H9 (cell line): ENCODE data around the gene SORCS2. TPM values are rescaled to one million over a fixed set of nuclear protein-coding genes. Genes with fewer than 3 reads are reported as not detected.

Source experiments
- DNase-seq: peaks from one replicate; pipeline ENCODE4 v3.0.0-alpha.2; 2017
- H2AFZ ChIP-seq: one replicate; pipeline ENCODE4 v1.6.1; 2013; ENCODE audit warnings: mild to moderate bottlenecking, low read length, control low read depth, moderate library complexity
- H2AK5ac ChIP-seq: 2 replicates; pipeline ENCODE4 v1.6.1; 2013; ENCODE audit warnings: low read length, control low read depth, mixed read lengths; ENCODE audit not compliant: insufficient read length
- H2BK120ac ChIP-seq: one replicate; pipeline ENCODE4 v1.6.1; 2013; ENCODE audit warnings: low read depth, mild to moderate bottlenecking, low read length, control low read depth, inconsistent platforms; ENCODE audit not compliant: poor library complexity, severe bottlenecking
- H2BK12ac ChIP-seq: 2 replicates; pipeline ENCODE4 v1.6.1; 2013; ENCODE audit warnings: low read length, control low read depth, mixed read lengths, low read depth; ENCODE audit not compliant: insufficient read length
- H2BK15ac ChIP-seq: 2 replicates; pipeline ENCODE4 v1.6.1; 2013; ENCODE audit warnings: low read depth, low read length, control low read depth
- H2BK20ac ChIP-seq: one replicate; pipeline ENCODE4 v1.6.1; 2013; ENCODE audit warnings: low read depth, mild to moderate bottlenecking, low read length, control low read depth, inconsistent platforms; ENCODE audit not compliant: poor library complexity, severe bottlenecking
- H2BK5ac ChIP-seq: 2 replicates; pipeline ENCODE4 v1.6.1; 2013; ENCODE audit warnings: low read length, control low read depth, mixed read lengths; ENCODE audit not compliant: insufficient read length
- H3K14ac ChIP-seq: 2 replicates; pipeline ENCODE4 v1.6.1; 2013; ENCODE audit warnings: low read length, control low read depth; ENCODE audit not compliant: insufficient read depth
- H3K18ac ChIP-seq: 2 replicates; pipeline ENCODE4 v1.6.1; 2013; ENCODE audit warnings: low read depth, mild to moderate bottlenecking, mixed read lengths, low read length, control low read depth; ENCODE audit not compliant: insufficient read length
- H3K23ac ChIP-seq: 2 replicates; pipeline ENCODE4 v1.6.1; 2013; ENCODE audit warnings: low read length, control low read depth, mixed read lengths, low read depth; ENCODE audit not compliant: insufficient read length
- H3K23me2 ChIP-seq: 2 replicates; pipeline ENCODE4 v1.6.1; 2013; ENCODE audit warnings: low read depth, mild to moderate bottlenecking, mixed read lengths, low read length, control low read depth; ENCODE audit not compliant: insufficient read length, poor library complexity, severe bottlenecking
- H3K27ac ChIP-seq: 2 replicates; pipeline ENCODE4 v1.5.1; 2013; ENCODE audit warnings: low read length, control low read depth, mixed read lengths, low read depth; ENCODE audit not compliant: insufficient read length
- H3K27me3 ChIP-seq: 2 replicates; pipeline ENCODE4 v1.6.1; 2013; ENCODE audit warnings: low read length, control low read depth, inconsistent platforms; ENCODE audit not compliant: insufficient read depth
- H3K4ac ChIP-seq: 2 replicates; pipeline ENCODE4 v1.6.1; 2013; ENCODE audit warnings: low read depth, mild to moderate bottlenecking, control low read depth, inconsistent platforms, low read length, moderate library complexity
- H3K4me1 ChIP-seq: 2 replicates; pipeline ENCODE4 v1.6.1; 2013; ENCODE audit warnings: low read length, control low read depth, inconsistent platforms; ENCODE audit not compliant: insufficient read depth
- H3K4me2 ChIP-seq: 2 replicates; pipeline ENCODE4 v1.6.1; 2013; ENCODE audit warnings: low read length, control low read depth, mixed read lengths; ENCODE audit not compliant: insufficient read length, insufficient read depth
- H3K56ac ChIP-seq: 2 replicates; pipeline ENCODE4 v1.6.1; 2013; ENCODE audit warnings: low read depth, mild to moderate bottlenecking, mixed read lengths, low read length, control low read depth; ENCODE audit not compliant: insufficient read length
- H3K79me1 ChIP-seq: 2 replicates; pipeline ENCODE4 v1.6.1; 2013; ENCODE audit warnings: low read depth, mild to moderate bottlenecking, moderate library complexity, low read length, control low read depth, inconsistent platforms; ENCODE audit not compliant: insufficient read depth, poor library complexity, severe bottlenecking
- H3K79me2 ChIP-seq: 2 replicates; pipeline ENCODE4 v1.6.1; 2013; ENCODE audit warnings: low read length, control low read depth, inconsistent platforms; ENCODE audit not compliant: insufficient read depth
- H3K9ac ChIP-seq: 2 replicates; pipeline ENCODE4 v1.6.1; 2013; ENCODE audit warnings: low read length, control low read depth, mixed read lengths; ENCODE audit not compliant: insufficient read length; ENCODE audit errors: extremely low read depth
- H3K9me3 ChIP-seq: one replicate; pipeline ENCODE4 v1.6.1; 2013; ENCODE audit warnings: low read depth, low read length, inconsistent platforms; ENCODE audit not compliant: control insufficient read depth
- H3T11ph ChIP-seq: one replicate; pipeline ENCODE4 v1.6.1; 2013; ENCODE audit warnings: mild to moderate bottlenecking, low read length, control low read depth, inconsistent platforms
- H4K20me1 ChIP-seq: one replicate; pipeline ENCODE4 v1.6.1; 2013; ENCODE audit not compliant: control insufficient read depth, insufficient read length, insufficient read depth
- H4K5ac ChIP-seq: 2 replicates; pipeline ENCODE4 v1.6.1; 2013; ENCODE audit warnings: low read depth, mild to moderate bottlenecking, mixed read lengths, low read length, control low read depth; ENCODE audit not compliant: insufficient read length
- H4K8ac ChIP-seq: replicated peaks from 2 replicates; pipeline ENCODE4 v1.6.1; 2013; ENCODE audit warnings: low read length, control low read depth, mixed read lengths, low read depth; ENCODE audit not compliant: insufficient read length
- H4K91ac ChIP-seq: 2 replicates; pipeline ENCODE4 v1.6.1; 2013; ENCODE audit warnings: low read depth, mild to moderate bottlenecking, moderate library complexity, mixed read lengths, low read length, control low read depth; ENCODE audit not compliant: insufficient read length
- H3K27ac Mint-ChIP-seq, 3 experiments: 2 replicates in 2 of 3; 3 replicates in 1 of 3; pipeline ENCODE4 v1.8.0; 2020 to 2021; ENCODE audit warnings: mixed read lengths in 3 of 3, mild to moderate bottlenecking in 1 of 3, moderate library complexity in 1 of 3
- H3K27me3 Mint-ChIP-seq: 2 replicates; pipeline ENCODE4 v1.8.0; 2021; ENCODE audit warnings: low read depth, mild to moderate bottlenecking, moderate library complexity, mixed read lengths
- H3K36me3 Mint-ChIP-seq, 3 experiments: 2 replicates in 2 of 3; 3 replicates in 1 of 3; pipeline ENCODE4 v1.8.0; 2020 to 2021; ENCODE audit warnings: low read depth in 3 of 3, mixed read lengths in 3 of 3; ENCODE audit not compliant: insufficient read depth in 1 of 3
- H3K4me1 Mint-ChIP-seq, 2 experiments: 2 replicates each; pipeline ENCODE4 v1.8.0; 2020; ENCODE audit warnings: mixed read lengths in 2 of 2
- H3K4me3 Mint-ChIP-seq, 2 experiments: 2 replicates in 1 of 2; 3 replicates in 1 of 2; pipeline ENCODE4 v1.8.0; 2020 to 2021; ENCODE audit warnings: mild to moderate bottlenecking in 2 of 2, mixed read lengths in 2 of 2, moderate library complexity in 1 of 2
- H3K9me3 Mint-ChIP-seq, 2 experiments: 2 replicates in 1 of 2; 3 replicates in 1 of 2; pipeline ENCODE4 v1.8.0; 2020; ENCODE audit warnings: mild to moderate bottlenecking in 2 of 2, mixed read lengths in 2 of 2, moderate library complexity in 1 of 2
- CTCF ChIP-seq: fragments of 200-600 bp; sonication (generic); conservative IDR thresholded peaks from 3 replicates; pipeline ENCODE4 v1.8.0; 2021; ENCODE audit warnings: antibody characterized with exemption, mild to moderate bottlenecking
- WGBS: extraction: QIAGEN DNeasy Blood & Tissue Kit; methylation state at CpG from one replicate; pipeline ENCODE4 v1.1.7; 2013; ENCODE audit warnings: missing lambda C conversion rate, low lambda C conversion rate, mixed read lengths; ENCODE audit not compliant: insufficient read length; ENCODE audit errors: extremely low coverage; 5-methylcytosine and 5-hydroxymethylcytosine counted together
- total RNA-seq: library from RNA; stranded (reverse); gene quantifications from 2 replicates; pipeline ENCODE4 v1.2.1, GENCODE V29; 2021

The SORCS2 gene
- total RNA-seq, 1 experiment from 2014 or later: 0.57 TPM

GRCh38 chr4:7159923-7160322 lies 32.4 kb upstream of the SORCS2 start:
- DNase-seq: peak; percentile 6
- Histone ChIP-seq H3K27me3 (no peaks in the 10 kb centered on the region), H4K5ac (no peak overlapping the region), H2BK120ac (no peak overlapping the region), H3K9me3 (no peaks in the 10 kb centered on the region), H3K23ac (no peak overlapping the region), H4K8ac (no peak overlapping the region), H3K4me1 (no peaks in the 10 kb centered on the region), H3K4ac (no peak overlapping the region), H3K18ac (no peak overlapping the region), H2BK5ac (no peak overlapping the region), H3K4me2 (no peak overlapping the region), H4K91ac (no peak overlapping the region), H3K79me1 (no peaks in the 10 kb centered on the region), H4K20me1 (no peaks in the 10 kb centered on the region), H3K27ac (no peak overlapping the region), H3K9ac (no peak overlapping the region), H2BK15ac (no peak overlapping the region), H2BK12ac (no peak overlapping the region), H3K79me2 (no peaks in the 10 kb centered on the region), H3T11ph (no peak overlapping the region), H2AFZ (no peak overlapping the region), H2AK5ac (no peak overlapping the region), H2BK20ac (no peak overlapping the region), H3K56ac (no peak overlapping the region), H3K14ac (no peak overlapping the region), H3K23me2 (no peaks in the 10 kb centered on the region)
- Mint-ChIP-seq H3K27ac (no peak overlapping the region), H3K9me3 (no peaks in the 10 kb centered on the region), H3K4me3 (no peak overlapping the region), H3K27me3 (peaks cover 11% of the 10 kb centered on the region), H3K36me3 (no peaks in the 10 kb centered on the region), H3K4me1 (peaks cover 11 to 27% of the 10 kb centered on the region in 2 experiments)
- no CpG with 5 or more reads among the region's 6 CpGs for WGBS
- no peak for TF ChIP-seq CTCF
